Activated T-cell treated with anti-CD3 and anti-CD28 coated beads for 1 hour (primary cell): Measurements from ENCODE around the gene PRKCD.
"Not testable (repeated sequence)": the region's sequence is repeated elsewhere in the genome, so short reads cannot be mapped to it uniquely, and the experiment has no call there.

Experiments
- DNase-seq: peaks from one replicate; pipeline ENCODE4 v3.0.0-alpha.2; 2020; ENCODE audit warnings: low read depth

Gene PRKCD

DNA sequence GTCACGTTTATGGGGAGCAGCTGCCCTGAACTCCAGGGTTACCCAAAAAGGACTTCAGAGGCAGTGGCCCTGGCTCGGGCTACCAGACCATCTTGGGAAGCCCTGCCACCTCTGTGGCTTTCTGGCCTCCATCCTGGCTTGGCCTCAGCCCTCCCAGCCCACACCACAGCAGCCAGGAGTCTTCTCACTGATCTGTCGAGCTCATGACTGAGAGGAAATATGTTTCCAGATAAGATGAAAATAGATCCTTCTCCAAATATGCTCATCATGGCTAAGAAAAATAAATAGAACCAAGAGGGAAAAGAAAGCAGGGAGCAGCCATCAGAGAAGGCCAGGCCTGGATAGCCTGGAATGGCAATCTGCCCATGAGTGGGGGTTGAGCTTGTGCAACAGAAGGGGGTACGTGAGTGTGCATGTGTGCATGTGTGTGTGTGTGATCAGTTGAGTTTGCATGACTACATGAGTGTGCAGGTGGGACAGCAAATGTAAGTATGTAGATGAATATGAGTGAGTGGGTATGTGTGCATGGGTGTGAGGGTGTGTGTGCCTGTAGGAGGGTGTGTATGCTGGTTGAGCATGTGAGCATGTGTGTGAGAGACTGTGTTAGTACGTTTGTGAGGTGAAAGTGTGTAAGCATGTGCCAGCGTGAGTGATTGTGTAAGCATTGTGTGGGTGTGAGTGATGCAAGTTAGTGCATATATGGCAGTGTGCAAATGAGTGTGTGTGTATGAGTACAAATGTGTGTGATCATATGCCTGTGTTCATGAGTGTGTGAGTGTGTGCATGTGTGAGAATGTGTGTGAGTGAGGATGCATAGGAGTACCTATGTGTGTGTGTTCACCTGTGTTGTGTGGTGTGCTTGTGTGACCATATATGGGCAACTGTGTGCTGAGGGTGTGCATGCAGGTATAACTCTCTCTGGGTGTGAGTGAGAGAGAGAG, 20.8 kb upstream of the PRKCD start:
- DNase-seq: no peak

DNA sequence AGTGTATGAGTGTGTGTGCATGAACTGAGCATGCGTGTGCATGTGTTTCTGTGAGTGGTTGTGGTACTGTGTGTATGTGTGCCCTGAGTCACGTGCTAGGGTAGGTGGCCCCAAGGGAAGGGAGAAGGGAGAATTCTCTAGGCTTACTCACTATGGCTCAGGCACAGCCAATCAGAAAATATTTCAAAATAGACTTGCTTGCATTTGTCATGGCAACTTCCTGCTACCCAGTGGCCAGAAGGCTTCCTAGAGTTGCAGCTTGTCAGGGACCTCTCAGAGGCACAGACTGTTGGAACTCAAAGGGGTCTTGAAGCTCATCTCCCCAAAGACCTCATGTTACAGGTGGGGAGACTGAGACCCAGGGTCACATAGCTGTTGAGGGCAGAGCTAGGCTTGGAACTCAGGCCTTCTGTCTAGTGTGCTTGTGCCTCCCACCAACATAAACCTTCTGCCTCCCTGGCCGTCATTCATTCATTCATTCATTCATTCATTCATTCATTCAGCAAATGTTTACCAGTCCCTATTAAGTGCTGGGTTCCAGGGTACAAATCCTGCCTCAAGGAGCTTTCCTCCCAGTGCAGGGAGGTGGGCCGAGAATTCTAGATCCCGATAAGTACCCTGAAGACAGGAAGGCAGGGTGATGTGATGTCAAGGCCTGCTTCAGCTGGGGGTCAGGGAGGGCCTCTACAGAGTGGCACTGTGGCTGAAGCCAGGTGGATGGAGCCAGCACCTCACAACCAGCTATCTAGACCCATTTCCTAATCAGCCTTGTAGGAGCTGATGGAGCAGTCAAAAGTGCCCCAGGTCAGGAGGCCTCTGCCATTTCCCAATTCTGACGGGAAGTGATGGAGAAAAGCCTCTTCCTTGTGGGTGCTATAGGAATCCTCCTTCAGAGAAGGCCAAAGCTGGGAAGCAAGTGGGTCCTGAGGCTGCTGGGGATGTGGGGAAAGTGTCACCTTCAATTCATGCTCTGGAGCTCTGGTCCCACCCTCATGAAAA, 19.9 kb upstream of the PRKCD start:
- no peak for DNase-seq

DNA sequence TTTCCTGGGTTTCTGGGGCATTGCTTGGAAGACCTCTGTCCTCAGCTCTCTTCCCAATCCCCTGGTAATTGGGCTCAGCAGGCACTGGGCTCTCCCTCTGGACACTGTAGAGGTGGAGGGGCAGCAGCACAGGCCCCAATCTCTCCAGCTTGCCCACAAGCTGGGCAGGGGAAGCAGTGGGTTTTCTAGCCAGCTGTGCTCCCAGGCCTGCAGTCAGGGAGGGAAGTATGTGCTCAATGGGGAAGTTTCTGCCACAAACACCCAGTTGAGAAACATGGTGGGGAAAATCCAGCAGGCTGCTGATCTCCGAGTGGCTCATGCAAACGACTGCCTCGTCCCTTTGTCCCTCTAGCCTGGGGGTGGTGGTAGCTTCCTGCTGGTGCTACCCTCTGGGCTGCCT, 18.0 kb upstream of the PRKCD start:
- no peak for DNase-seq

DNA sequence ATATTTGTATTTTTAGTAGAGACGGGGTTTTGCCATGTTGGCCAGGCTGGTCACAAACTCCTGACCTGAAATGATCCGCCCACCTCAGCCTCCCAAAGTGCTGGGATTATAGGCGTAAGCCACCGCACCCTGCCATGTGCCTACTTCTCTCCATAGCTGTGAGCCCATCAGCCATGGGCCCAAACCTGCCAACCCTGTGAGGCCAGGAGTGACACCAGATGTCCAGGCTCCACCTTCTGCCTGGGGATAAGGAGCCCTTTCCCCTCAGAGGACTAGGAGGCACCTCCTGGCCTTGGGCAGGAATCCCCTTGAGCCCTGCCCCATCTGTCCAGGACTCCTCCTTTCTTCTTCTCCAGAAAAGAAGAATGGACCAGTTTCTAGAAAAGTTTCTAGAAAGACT, 16.6 kb upstream of the PRKCD start:
- no peak for DNase-seq

DNA sequence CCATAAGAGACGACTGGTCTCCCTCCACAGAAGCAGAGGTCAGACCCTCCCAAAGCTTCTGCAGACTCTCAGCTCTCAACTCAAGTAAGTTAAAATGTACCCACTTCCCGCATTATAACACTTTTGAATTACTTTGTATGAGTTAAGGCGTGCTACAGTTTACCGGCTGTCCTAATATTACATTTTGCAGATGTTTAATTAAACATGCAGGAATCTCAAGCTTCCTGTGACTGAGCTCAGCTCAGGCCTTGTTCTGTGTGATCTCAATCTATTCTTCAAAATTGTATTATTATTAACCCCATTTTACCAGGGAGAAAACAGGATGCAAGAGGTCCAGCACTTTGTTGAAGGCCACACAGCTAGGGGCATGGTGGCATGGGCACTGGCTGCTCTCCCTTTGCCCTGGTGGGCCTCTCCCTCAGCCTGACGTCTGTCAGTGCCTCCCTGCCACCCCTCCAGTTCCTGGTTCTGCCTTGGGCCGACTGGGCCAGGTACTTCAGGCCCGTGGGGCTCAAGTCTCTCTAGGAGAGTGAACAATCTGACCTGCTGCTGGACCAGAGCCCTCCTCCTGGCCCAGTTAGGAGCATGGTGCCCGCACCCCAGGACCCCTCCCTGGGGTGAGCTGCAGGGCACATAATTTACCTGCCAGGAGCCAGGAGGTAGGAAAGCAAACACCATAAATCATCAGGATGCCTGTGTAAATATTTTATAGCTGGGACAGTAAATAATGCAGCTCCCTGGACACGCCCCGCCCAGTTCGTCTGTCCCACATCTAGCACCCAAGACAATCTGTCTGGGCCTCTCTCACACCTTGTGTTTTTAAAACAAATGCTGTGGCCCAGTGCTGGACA, 15.9 kb upstream of the PRKCD start:
- no peak for DNase-seq

DNA sequence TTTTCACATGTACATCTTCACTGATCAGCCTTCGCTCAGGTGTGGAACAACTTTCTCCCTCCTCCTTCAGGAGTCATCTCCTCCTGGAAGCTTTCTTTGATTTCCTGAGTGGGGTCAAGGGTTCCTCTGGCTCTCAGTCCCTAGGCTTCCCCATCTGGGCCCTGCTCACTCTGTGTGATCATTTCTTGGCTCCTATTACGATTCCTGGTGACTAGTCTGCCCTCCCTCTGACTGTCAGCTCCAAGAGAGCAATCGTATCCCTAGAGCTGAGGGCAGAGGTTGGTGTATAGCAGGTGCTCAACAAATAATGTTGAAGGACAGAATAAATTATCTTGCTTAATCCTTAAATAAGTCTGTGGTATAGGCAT, 15.3 kb upstream of the PRKCD start:
- DNase-seq: no peak

DNA sequence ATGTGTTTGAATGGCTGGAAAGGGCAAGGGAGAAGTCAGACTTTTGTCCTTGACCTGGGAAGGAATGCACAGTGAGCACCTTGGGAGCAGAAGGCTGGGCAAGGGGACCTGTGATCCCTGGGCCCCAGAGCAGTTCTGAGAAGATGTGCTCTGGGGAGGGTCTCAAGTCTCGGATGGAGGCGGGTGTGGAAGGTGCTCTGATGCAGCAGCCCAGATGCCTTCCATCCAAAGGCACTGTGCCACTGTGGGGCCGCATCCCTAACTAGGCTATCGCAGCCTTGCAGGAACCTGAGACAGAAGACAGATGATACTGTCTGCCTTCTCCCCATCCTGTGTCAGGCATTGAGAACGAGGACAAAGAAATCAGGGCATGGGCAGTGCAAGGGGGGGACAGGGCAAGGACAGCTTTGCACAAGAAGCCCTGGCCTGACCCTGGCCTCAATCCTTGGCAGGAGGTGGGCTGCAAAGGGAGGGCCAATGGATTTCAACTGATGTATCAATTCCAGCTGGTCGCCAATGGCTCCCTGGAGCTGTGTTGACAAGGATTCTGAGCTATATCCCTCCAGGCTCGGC, 14.6 kb upstream of the PRKCD start:
- DNase-seq: no peak

DNA sequence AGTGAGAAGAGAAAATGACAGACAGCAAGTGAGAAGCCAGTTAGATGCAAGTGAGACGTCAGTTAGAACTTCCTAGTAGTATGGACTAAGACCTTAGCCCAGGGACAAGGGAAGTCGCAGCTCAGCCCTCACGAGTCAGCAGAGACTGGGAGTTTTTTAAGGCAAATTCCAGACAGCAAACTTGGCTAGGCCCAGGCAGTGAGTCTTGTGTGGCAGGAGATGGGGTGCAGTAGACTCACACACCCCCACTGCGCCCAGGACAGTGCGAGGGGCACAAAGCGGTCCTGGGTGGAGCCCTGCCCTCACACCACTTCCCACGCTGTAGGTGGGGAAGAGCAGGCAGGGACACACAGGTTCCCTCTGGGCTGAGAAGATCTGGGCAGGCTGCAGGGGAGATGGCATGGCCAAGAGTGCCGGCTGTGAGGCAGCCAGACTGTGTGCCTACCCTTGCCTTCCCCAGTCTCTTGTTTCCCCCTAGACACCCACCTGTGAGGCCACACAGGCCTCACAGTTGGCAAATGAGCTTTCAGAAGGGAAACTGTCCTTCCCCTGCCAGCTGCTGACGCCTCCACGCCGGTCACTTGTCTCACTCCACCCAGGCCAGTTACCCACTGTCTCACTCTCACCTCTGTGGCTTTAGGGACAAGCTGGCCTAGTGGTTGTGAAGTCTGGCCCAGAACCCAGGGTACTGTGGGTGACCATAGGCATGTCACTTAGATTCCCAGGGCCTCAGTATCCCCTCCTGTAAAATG, 13.7 kb upstream of the PRKCD start:
- no peak for DNase-seq

DNA sequence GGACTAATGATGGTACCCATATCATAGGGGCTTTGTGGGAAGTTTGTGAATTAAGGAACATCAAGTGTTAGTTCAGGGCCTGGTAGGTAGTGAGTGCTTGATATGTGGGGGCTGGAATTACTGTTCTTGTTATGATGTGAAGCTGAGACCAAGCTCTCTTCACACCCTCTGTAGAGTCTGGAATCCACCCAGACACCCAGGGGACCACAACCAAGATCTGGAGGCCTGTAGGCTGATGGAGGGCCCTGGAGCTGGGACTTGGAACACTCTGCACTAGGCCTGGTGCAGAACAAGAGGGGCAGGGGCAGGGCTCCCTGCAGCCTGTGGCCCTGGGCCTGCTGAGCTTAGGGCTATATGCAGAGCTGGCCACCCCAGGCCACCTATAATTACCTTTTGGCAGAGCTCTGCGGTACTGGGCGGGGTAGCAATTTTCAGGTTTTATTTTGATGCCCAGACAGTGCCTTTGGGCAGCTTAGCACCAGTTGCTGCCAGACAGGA, 13.1 kb upstream of the PRKCD start:
- DNase-seq: no peak

DNA sequence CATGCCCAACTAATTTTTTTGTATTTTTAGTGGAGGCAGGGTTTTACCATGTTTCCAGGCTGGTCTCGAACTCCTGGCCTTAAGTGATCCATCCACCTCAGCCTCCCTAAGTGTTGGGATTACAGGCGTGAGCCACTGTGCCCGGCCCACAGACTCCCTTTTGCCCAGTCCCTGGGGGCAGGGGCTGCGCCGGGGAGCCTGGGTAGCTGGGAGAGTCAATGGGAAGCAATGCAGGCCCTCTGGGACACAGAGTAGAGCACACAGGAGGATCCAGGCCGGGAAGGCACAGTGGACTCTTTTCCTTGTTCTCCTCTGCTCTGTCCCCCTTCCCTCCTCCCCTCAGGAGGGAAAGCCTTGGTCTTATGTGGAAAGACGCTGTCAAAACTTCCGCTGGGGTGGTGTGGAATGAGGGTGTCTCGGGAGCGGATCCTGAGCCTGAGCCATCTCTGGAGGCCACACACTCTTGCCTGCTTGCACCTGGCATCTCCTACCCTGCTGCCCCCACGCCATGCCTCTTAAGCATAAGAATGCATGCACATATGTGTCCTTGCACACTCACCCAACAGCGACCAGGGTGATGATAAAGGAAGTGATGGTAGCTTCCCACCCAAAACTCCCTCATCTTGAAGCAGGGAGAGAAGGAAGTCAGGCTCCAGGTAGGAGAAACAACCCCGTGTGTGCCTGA, 11.9 kb upstream of the PRKCD start:
- DNase-seq: no peak

DNA sequence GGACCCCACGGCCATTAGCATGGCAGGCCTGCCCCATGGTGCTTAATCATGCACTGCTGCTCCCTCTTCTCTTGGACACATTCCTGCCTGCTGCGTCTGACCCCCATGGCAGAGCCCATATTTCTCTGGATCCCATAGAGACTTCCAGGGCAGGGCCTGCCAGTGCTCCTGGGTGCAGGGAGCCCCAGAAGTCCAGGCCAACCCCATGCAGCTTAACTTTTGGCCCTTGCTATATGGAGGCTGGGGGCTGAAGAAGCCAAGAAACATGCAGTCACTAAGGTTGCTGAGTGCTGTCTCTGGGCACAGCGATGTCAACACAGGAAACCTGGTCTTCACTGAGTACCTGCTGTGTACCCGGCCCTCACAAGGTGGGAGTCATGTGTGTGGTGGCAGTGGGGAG, 11.3 kb upstream of the PRKCD start:
- DNase-seq: no peak

DNA sequence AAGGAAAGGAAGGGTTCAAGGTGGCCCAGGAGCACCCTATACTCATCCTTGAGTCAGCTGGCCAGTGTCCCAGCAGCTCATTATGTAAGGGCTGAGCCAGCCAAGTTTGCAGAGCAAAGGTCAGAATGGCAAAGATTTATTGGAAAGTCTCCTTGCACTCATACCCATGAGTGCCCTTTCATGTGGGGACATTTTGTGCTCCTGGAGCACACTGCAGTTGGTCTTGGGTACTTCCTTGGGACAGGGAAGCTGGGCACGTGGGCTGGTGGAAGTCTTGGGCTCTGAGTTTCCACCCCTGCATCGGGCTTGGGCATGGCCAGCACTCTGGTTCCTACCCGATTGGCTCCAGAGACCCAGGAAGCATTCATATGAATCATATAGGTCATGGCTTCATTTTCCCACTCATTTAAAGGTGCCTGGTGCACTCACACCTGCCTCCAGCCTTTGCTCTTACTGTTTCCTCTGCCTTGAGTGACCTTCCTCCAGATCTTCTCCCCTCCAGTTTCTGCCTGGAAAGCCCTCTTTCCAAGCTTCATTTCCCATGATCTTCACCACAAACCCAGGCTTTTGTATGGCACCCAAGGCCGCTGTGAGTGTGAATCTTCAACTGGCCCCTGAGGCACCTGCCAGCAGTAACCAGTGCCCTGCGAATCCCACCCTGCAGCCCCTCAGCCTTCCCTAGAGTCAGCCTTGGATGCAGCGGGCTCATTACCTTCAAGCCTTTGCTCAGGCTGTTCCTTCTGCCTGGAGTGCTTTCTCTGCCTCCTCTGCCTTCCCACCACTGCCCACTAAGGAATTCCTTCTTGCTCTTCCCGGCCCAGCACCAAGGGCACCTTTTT, 10.5 kb upstream of the PRKCD start:
- no peak for DNase-seq

DNA sequence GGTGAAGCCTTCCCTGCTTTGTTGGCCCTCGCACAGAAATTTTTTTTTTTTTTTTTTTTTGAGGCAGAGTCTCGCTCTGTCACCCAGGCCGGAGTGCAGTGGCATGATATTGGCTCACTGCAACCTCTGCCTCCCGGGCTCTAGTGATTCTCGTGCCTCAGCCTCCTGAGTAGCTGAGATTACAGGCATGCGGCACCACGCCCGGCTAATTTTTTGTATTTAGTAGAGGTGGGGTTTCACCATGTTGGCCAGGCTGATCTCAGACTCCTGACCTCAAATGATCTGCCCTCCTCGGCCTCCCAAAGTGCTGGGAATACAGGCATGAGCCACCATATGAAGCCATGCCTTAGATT, 9.9 kb upstream of the PRKCD start:
- not testable (repeated sequence) for DNase-seq

DNA sequence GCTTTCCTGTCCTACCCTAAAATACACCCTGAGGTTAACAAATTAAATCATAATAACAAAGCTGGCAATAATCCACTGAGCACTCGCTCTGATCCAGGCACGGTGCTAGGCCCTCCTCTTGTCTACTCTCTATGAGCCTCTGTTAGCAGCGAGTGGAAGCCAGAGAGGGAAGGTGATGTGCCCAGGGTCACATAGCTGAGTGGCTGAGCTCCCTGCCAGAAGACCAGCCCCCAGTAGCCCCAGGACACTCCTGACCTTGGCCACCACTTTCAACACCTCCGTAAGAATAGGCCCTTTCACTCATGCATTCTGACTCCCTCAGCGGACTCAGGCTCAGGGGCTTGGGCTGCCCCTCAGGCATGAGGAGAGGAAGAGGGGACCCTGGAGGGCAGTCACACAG, 9.5 kb upstream of the PRKCD start:
- no peak for DNase-seq

DNA sequence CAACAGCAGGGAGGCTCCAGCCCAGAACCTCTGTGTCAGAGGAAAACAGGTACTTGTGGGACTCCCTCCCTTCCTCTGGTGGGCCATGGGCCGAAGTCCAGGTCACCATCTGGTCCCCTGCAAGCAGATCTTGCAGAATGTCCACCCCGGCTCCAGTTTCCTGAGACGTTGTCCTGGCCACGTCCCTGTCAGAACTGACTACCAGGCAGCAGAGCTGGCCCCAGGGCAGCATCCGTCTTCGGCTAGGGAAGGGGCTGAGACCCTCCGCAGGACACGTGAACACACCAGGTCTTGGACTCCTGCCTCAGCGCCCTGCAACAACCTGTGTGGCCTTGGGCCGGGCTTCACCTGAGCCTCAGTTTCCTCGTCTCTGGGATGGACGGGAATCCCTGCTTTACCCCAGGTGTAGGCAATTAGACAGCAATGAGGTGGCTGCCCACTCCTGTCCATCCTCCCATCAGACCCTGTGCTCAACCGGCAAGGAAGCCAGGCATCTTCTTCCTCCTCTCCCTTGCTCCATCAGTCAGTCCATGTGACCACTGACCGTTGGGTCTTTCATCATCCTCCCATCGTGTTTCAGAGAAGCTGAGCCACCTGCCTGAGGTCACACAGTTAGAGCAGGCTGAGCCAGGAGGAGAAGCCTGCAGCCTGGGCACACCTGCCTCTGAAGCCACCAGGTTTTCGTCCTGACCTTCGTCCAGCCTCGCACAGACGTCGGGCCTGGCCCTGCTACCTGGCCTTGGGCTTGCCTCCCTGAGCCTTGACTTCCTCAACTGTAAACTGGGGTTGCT, 8.9 kb upstream of the PRKCD start:
- DNase-seq: no peak

DNA sequence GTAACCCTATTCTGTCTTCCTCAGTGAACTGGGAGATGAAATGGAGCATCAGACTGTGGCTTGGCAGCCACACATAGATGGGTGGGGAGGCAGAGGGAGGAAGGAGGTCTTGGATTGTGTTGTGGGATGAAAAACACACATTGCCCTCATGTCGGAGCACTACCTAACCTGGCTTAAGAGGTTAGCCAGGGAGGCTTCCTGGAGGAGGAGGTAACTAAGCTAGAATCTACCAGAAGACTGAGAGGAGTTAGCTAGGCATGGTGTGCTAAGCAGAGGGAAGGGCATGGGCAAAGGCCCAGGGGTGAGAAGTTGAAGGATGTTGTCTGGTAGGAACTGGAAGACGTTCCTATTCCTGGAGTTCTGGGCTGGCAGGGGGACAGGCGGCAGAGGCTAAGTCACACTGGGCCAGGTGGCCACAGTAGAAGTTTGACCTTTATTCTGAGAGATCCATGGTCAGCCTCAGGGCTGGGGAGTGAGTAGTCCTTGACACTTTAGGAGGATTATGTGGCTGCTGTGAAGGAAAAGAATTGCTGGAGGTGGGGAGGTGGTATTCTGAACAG, 7.7 kb upstream of the PRKCD start:
- no peak for DNase-seq

DNA sequence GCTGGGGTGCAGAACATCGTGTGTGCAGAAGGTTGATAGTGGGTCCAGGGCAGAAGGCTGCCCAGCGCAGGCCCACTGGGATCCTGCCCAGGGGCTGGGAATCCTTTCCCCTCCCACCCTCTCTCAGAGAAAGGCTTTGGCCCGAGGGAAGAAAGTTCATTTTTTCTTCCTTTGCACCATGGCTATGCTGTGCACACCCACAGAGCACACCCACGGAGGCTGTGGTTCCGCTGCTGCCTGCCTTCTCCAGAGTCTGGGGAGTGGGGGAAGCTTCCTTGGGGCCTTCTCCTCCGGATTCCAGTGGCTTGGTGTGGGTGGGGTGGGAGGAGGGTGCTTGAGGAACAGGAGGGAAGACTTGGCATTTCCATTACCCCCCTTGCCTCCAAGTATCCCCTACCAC, 7.0 kb upstream of the PRKCD start:
- DNase-seq: no peak

DNA sequence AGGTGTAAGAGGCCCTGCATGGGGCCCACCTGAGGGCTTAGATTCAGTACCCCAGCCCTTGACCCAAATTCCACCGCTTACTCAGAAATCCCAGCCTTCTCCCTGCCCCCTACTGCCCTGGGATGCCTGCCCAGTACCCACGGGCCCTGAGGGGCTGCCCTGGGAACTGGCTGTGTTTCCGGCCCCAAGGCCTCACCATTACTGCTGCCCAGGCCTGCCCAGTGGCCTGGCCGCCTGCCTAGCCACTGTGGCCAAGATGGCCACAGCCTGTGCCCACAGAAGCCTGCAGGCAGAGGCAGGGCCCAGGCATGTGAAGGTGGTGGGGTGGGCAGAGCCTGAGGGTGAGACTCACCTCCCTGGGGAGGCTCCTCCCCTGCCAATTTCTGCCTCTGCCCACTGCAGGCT, 6.1 kb upstream of the PRKCD start:
- no peak for DNase-seq
